ENCODE data around the gene LAMA3.

- TF ChIP-seq, protein P1, sequence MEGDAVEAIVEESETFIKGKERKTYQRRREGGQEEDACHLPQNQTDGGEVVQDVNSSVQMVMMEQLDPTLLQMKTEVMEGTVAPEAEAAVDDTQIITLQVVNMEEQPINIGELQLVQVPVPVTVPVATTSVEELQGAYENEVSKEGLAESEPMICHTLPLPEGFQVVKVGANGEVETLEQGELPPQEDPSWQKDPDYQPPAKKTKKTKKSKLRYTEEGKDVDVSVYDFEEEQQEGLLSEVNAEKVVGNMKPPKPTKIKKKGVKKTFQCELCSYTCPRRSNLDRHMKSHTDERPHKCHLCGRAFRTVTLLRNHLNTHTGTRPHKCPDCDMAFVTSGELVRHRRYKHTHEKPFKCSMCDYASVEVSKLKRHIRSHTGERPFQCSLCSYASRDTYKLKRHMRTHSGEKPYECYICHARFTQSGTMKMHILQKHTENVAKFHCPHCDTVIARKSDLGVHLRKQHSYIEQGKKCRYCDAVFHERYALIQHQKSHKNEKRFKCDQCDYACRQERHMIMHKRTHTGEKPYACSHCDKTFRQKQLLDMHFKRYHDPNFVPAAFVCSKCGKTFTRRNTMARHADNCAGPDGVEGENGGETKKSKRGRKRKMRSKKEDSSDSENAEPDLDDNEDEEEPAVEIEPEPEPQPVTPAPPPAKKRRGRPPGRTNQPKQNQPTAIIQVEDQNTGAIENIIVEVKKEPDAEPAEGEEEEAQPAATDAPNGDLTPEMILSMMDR (IDR thresholded peaks at IDR 0.05 in 2 of 3, conservative IDR thresholded peaks at IDR 0.05 in 1 of 3; ENCODE audit: borderline replicate concordance in 1 of 3, insufficient read depth in 1 of 3, low read depth in 2 of 3, low read length in 2 of 3) = no peak
- TF ChIP-seq POLR2A (IDR thresholded peaks at IDR 0.05; ENCODE audit: borderline replicate concordance, extremely low read depth, insufficient read depth, insufficient read length) = no peak
- TF ChIP-seq FOSL1 (IDR thresholded peaks at IDR 0.05; ENCODE audit: low read depth) = no peak
Observed at GRCh38 chr18:23738575-23738974, 49.3 kb downstream of the LAMA3 start.

Data from HCT116 (cell line).